Thoracic aorta (tissue), 2 donors: Measurements from ENCODE around the gene DPH7. TPM values are rescaled to one million over a fixed set of nuclear protein-coding genes. Genes with fewer than 3 reads are reported as not detected.

Experiments used
- ATAC-seq: fragments of 150-250 bp; one replicate; pipeline ENCODE4 v1.8.0; 2017; ENCODE audit warnings: low read depth; ENCODE audit not compliant: insufficient number of reproducible peaks, low FRiP score
- DNase-seq: peaks from one replicate; pipeline ENCODE4 v3.0.0-alpha.2; 2020; ENCODE audit warnings: low spot score
- H3K27ac ChIP-seq, 2 donors: fragments of 200-600 bp; sonication (generic); 1 replicate in 1 of 2; 2 replicates in 1 of 2; pipeline ENCODE4 v1.5.1; 2016; ENCODE audit warnings: mild to moderate bottlenecking in 2 of 2, moderate library complexity in 2 of 2
- H3K27me3 ChIP-seq: fragments of 200-600 bp; sonication (generic); replicated peaks from 2 replicates; pipeline ENCODE4 v1.6.0; 2016; ENCODE audit warnings: mild to moderate bottlenecking; ENCODE audit not compliant: insufficient read depth
- H3K36me3 ChIP-seq: fragments of 200-600 bp; sonication (generic); one replicate; pipeline ENCODE4 v1.5.1; 2016
- H3K4me1 ChIP-seq, 2 donors: fragments of 200-600 bp; sonication (generic); 1 replicate in 1 of 2; 2 replicates in 1 of 2; pipeline versions ENCODE4 v1.5.1 to v1.6.0; 2016; ENCODE audit warnings: low read depth in 2 of 2, mild to moderate bottlenecking in 1 of 2; ENCODE audit not compliant: control insufficient read depth in 1 of 2
- H3K4me3 ChIP-seq: fragments of 200-600 bp; sonication (generic); 2 replicates; pipeline ENCODE4 v1.5.1; 2016; ENCODE audit warnings: mild to moderate bottlenecking
- H3K9me3 ChIP-seq: fragments of 200-600 bp; sonication (generic); 2 replicates; pipeline ENCODE4 v1.5.1; 2016
- CTCF ChIP-seq: fragments of 200-600 bp; sonication (generic); IDR thresholded peaks from one replicate; pipeline ENCODE4 v1.5.1; 2019; ENCODE audit warnings: antibody characterized with exemption
- total RNA-seq, 2 donors: library from RNA; depleted of rRNA; stranded (reverse); fragments of >200 nt; gene quantifications; one replicate each; pipeline versions ENCODE4 v1.1.0 to v1.2.3, GENCODE V29; 2016

The DPH7 gene
- total RNA-seq, 2 donors from 2014 or later = 36.8 to 43.7 TPM

- Histone ChIP-seq H3K27me3 (no peaks in the 10 kb centered on the region), H3K36me3 (peaks cover 18% of the 10 kb centered on the region), H3K9me3 (no peaks in the 10 kb centered on the region), H3K4me3 (no peak overlapping the region), H3K4me1 (peaks cover 13 to 38% of the 10 kb centered on the region in 2 donors), H3K27ac (peak overlapping the region in 1 of 2 donors; percentile 53)
- no peak for DNase-seq
- no peak for ATAC-seq
- TF ChIP-seq CTCF = no peak
These were observed 33.2 kb upstream of the DPH7 start for GRCh38 chr9:137611623-137612609.

GRCh38 chr9:137610944-137611343, 32.2 kb upstream of the DPH7 start:
- no peak for ATAC-seq
- Histone ChIP-seq H3K27ac (no peak overlapping the region), H3K27me3 (no peaks in the 10 kb centered on the region), H3K4me3 (no peak overlapping the region), H3K9me3 (no peaks in the 10 kb centered on the region), H3K36me3 (peaks cover 18% of the 10 kb centered on the region), H3K4me1 (peaks cover 19 to 41% of the 10 kb centered on the region in 2 donors)
- TF ChIP-seq CTCF = no peak
- DNase-seq = no peak

GRCh38 chr9:137607141-137607857, 28.6 kb upstream of the DPH7 start:
- DNase-seq (no peak), ATAC-seq (no peak)
- H3K36me3 ChIP-seq = no peaks in the 10 kb centered on the region
- no peak for TF ChIP-seq CTCF
- H3K27ac ChIP-seq = no peak overlapping the region
- peak overlapping the region; percentile 89 for H3K4me3 ChIP-seq
- H3K9me3 ChIP-seq = no peaks in the 10 kb centered on the region
- H3K27me3 ChIP-seq = no peaks in the 10 kb centered on the region
- peaks cover 21 to 49% of the 10 kb centered on the region in 2 donors for H3K4me1 ChIP-seq

GRCh38 chr9:137606734-137607138, 28.0 kb upstream of the DPH7 start:
- Histone ChIP-seq H3K9me3 (no peaks in the 10 kb centered on the region), H3K36me3 (no peaks in the 10 kb centered on the region), H3K4me1 (peaks cover 17 to 43% of the 10 kb centered on the region in 2 donors), H3K27me3 (no peaks in the 10 kb centered on the region), H3K27ac (no peak overlapping the region), H3K4me3 (peak overlapping the region; percentile 89)
- no peak for TF ChIP-seq CTCF
- ATAC-seq (no peak), DNase-seq (no peak)

- no peaks in the 10 kb centered on the region for H3K9me3 ChIP-seq
- DNase-seq (no peak), ATAC-seq (no peak)
- H3K4me1 ChIP-seq = peaks cover 15 to 41% of the 10 kb centered on the region in 2 donors
- H3K27me3 ChIP-seq = no peaks in the 10 kb centered on the region
- no peaks in the 10 kb centered on the region for H3K36me3 ChIP-seq
- H3K27ac ChIP-seq = peak overlapping the region; percentile 38 to 83
- TF ChIP-seq CTCF = no peak
- peak overlapping the region; percentile 89 for H3K4me3 ChIP-seq
These were observed 27.4 kb upstream of the DPH7 start for GRCh38 chr9:137606005-137606621.
